ENCODE measurements around the gene AQP2. TPM values are rescaled to one million over a fixed set of nuclear protein-coding genes. Genes with fewer than 3 reads are reported as not detected.
A peak's percentile ranks its signal among the peaks of the same experiment; 100 is the strongest.

The AQP2 gene
- polyA plus RNA-seq, 1 of the 3 experiments (the other 2 are of a cell fraction): not detected

DNA sequence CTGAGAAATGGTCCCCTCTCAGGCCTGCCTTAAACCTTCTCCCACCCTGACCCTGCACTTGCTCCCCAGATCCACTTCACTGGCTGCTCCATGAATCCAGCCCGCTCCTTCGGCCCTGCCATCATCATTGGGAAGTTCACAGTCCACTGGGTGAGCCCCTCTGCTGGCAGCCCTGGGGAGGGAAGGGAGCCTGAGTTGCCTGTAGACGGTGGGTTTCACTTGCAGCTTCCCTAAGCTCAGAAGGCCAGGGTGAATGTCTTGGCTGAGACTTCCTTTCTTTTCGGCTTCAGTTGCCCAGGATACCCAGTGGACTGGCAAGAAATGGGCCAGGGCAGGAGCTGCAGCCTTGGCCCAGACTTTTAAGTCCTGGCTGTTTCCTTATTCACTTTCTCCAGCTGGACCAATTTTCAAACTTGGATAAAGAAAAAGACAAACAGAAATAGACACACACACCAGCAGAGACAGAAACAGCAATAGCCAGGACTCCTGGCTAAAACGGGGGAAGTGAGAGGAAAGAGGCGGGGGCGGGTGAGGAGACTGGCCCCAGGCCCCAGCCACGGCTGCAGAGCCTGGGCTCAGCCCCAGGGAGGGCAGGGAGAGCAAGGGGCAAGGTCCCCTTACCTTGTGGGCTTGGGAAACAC lies 24.3 kb downstream of the AQP2 start:
- Histone ChIP-seq H3K36me3 (replicated peaks in 1 of 2; ENCODE audit: control insufficient read depth in 1 of 2, insufficient read depth in 2 of 2, low read length in 1 of 2) (no peaks in the 10 kb centered on the region), H3F3A (replicated peaks; ENCODE audit: insufficient read depth) (no peaks in the 10 kb centered on the region), H3K9me2 (no peaks in the 10 kb centered on the region), H3K9ac (no peak overlapping the region), H2AFZ (ENCODE audit: low read depth) (no peak overlapping the region), H3K79me2 (ENCODE audit: insufficient read depth) (no peaks in the 10 kb centered on the region), H3K9me3 (no peaks in the 10 kb centered on the region), H3K4me3 (ENCODE audit: low read depth in 2 of 2, low read length in 1 of 2) (no peak overlapping the region), H3K4me1 (ENCODE audit: control insufficient read depth in 1 of 2, insufficient read depth in 2 of 2, low read depth in 1 of 2, low read length in 1 of 2) (peaks cover 0 to 59% of the 10 kb centered on the region in 2 experiments; a peak in 2 of 4 replicates), H3K27me3 (ENCODE audit: insufficient read depth) (no peaks in the 10 kb centered on the region), H3K4me2 (no peak overlapping the region), H3K27ac (ENCODE audit: low read depth in 2 of 2, low read length in 1 of 2) (peak overlapping the region in 1 of 2 experiments; percentile 73; a peak in 2 of 4 replicates), H4K20me1 (ENCODE audit: insufficient read depth) (no peaks in the 10 kb centered on the region)
- DNase-seq: no peak
- TF ChIP-seq NRF1 (IDR thresholded peaks at IDR 0.05; ENCODE audit: low read depth, low read length) (no peak), FOXM1 (IDR thresholded peaks at IDR 0.05; ENCODE audit: low read depth) (no peak)
- TF ChIP-seq, protein P1, sequence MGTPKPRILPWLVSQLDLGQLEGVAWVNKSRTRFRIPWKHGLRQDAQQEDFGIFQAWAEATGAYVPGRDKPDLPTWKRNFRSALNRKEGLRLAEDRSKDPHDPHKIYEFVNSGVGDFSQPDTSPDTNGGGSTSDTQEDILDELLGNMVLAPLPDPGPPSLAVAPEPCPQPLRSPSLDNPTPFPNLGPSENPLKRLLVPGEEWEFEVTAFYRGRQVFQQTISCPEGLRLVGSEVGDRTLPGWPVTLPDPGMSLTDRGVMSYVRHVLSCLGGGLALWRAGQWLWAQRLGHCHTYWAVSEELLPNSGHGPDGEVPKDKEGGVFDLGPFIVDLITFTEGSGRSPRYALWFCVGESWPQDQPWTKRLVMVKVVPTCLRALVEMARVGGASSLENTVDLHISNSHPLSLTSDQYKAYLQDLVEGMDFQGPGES (IDR thresholded peaks at IDR 0.05; ENCODE audit: low read depth, low read length): no peak
- CTCF ChIA-PET: interaction anchor here (0.6 to 20.3 kb wide), 23 partner anchors 7 to 192 kb away, joined by 3 to 1401 read pairs (median 5); partner anchors contain the start of genes ASIC1, CERS5, RACGAP1 and SMARCD1
- POLR2A ChIA-PET: interaction anchor here (0.6 to 1.0 kb wide), 3 partner anchors 9 to 107 kb away, joined by 3 read pairs; no protein-coding TSS in a partner anchor
- WGBS (ENCODE audit: low lambda C conversion rate): 82% methylated on average over 8 of the region's 8 CpGs

DNA sequence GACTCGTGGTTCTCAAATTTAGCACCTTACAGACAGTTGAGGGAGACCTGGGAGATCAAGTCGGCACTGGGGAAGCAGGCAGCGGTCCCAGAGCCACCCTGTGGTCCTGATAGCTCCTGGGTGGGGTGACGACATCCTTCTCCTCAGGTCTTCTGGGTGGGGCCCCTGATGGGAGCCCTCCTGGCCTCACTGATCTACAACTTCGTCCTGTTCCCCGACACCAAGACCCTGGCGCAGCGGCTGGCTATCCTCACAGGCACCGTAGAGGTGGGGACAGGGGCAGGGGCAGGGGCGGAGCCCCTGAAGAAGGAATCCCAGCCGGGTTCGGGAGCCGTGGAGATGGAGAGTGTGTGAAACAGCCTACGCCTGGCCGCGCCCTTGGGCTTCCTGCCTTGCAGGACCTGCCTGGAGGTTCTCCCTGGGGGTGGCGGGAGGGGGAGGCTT lies 24.8 kb downstream of the AQP2 start:
- peak overlapping the region in 1 of 2 experiments; percentile 3; a peak in 1 of 4 replicates for H3K27ac ChIP-seq (ENCODE audit: low read depth in 2 of 2, low read length in 1 of 2)
- H3K4me3 ChIP-seq (ENCODE audit: low read depth in 2 of 2, low read length in 1 of 2): no peak overlapping the region
- H3K4me2 ChIP-seq: no peak overlapping the region
- DNase-seq: peak; percentile 7
- H4K20me1 ChIP-seq (ENCODE audit: insufficient read depth): no peaks in the 10 kb centered on the region
- H3K27me3 ChIP-seq (ENCODE audit: insufficient read depth): no peaks in the 10 kb centered on the region
- no peaks in the 10 kb centered on the region for H3K9me2 ChIP-seq
- ChIA-PET POLR2A (no interaction called here), CTCF (interaction anchor here (0.6 to 20.3 kb wide), 11 partner anchors 8 to 113 kb away, joined by 3 to 1401 read pairs (median 21); partner anchors contain the start of gene ASIC1)
- no peak for TF ChIP-seq RAD21 (IDR thresholded peaks at IDR 0.05; ENCODE audit: low read length)
- TF ChIP-seq CHD2 (IDR thresholded peaks at IDR 0.05; ENCODE audit: low read length, partially characterized antibody): no peak
- TF ChIP-seq SMC3 (IDR thresholded peaks at IDR 0.05; ENCODE audit: low read depth, low read length): no peak
- no peak for TF ChIP-seq JUND (IDR thresholded peaks at IDR 0.05)
- TF ChIP-seq POLR2AphosphoS5 (IDR thresholded peaks at IDR 0.05; ENCODE audit: low read depth, low read length): no peak
- TF ChIP-seq GATA2 (CRISPR knock-in tag; IDR thresholded peaks at IDR 0.05): no peak
- no peak for TF ChIP-seq FOXM1 (IDR thresholded peaks at IDR 0.05; ENCODE audit: low read depth)
- no peak overlapping the region for H3K9ac ChIP-seq
- H3K36me3 ChIP-seq (replicated peaks in 1 of 2; ENCODE audit: control insufficient read depth in 1 of 2, insufficient read depth in 2 of 2, low read length in 1 of 2): no peaks in the 10 kb centered on the region
- H3K79me2 ChIP-seq (ENCODE audit: insufficient read depth): no peaks in the 10 kb centered on the region
- peaks cover 0 to 63% of the 10 kb centered on the region in 2 experiments; a peak in 2 of 4 replicates for H3K4me1 ChIP-seq (ENCODE audit: control insufficient read depth in 1 of 2, insufficient read depth in 2 of 2, low read depth in 1 of 2, low read length in 1 of 2)
- 93% methylated on average over 11 of the region's 17 CpGs for WGBS (ENCODE audit: low lambda C conversion rate)
- H2AFZ ChIP-seq (ENCODE audit: low read depth): no peak overlapping the region
- H3F3A ChIP-seq (replicated peaks; ENCODE audit: insufficient read depth): no peaks in the 10 kb centered on the region
- H3K9me3 ChIP-seq: no peaks in the 10 kb centered on the region

DNA sequence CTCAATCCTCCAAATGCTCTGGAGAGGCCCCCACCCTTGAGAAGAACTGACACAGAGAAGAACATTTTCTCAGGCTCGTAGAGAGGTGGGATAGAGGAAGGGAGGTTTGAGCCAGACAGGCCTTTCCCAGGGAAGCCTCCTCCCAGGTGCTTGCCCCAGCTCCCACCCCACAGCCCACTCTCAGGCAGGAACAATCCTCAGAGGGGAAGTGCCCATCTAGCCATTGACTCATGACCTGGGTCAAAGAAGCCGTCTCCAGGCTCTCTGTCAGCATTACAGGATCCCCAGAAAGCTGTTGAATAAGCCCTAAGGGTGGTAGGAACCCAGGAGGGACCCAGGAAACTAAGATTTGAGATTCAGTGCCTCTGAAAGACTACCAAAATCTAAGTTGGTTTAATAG lies 26.0 kb downstream of the AQP2 start:
- DNase-seq: no peak
- Histone ChIP-seq H3K36me3 (replicated peaks in 1 of 2; ENCODE audit: control insufficient read depth in 1 of 2, insufficient read depth in 2 of 2, low read length in 1 of 2) (no peaks in the 10 kb centered on the region), H2AFZ (ENCODE audit: low read depth) (no peak overlapping the region), H3F3A (replicated peaks; ENCODE audit: insufficient read depth) (no peaks in the 10 kb centered on the region), H3K9me3 (no peaks in the 10 kb centered on the region), H3K27me3 (ENCODE audit: insufficient read depth) (no peaks in the 10 kb centered on the region), H3K79me2 (ENCODE audit: insufficient read depth) (no peaks in the 10 kb centered on the region), H3K9ac (no peak overlapping the region), H3K9me2 (no peaks in the 10 kb centered on the region), H3K4me1 (ENCODE audit: control insufficient read depth in 1 of 2, insufficient read depth in 2 of 2, low read depth in 1 of 2, low read length in 1 of 2) (peaks cover 0 to 75% of the 10 kb centered on the region in 2 experiments; a peak in 2 of 4 replicates), H3K4me3 (ENCODE audit: low read depth in 2 of 2, low read length in 1 of 2) (no peak overlapping the region), H4K20me1 (ENCODE audit: insufficient read depth) (no peaks in the 10 kb centered on the region), H3K27ac (ENCODE audit: low read depth in 2 of 2, low read length in 1 of 2) (no peak overlapping the region), H3K4me2 (no peak overlapping the region)
- POLR2A ChIA-PET: no interaction called here
- 92% methylated on average over 1 of the region's 2 CpGs for WGBS (ENCODE audit: low lambda C conversion rate)
- CTCF ChIA-PET: interaction anchor here (2.9 to 20.3 kb wide), 5 partner anchors 9 to 109 kb away, joined by 21 to 1401 read pairs (median 176); partner anchors contain the start of gene ASIC1
- TF ChIP-seq, protein P2, sequence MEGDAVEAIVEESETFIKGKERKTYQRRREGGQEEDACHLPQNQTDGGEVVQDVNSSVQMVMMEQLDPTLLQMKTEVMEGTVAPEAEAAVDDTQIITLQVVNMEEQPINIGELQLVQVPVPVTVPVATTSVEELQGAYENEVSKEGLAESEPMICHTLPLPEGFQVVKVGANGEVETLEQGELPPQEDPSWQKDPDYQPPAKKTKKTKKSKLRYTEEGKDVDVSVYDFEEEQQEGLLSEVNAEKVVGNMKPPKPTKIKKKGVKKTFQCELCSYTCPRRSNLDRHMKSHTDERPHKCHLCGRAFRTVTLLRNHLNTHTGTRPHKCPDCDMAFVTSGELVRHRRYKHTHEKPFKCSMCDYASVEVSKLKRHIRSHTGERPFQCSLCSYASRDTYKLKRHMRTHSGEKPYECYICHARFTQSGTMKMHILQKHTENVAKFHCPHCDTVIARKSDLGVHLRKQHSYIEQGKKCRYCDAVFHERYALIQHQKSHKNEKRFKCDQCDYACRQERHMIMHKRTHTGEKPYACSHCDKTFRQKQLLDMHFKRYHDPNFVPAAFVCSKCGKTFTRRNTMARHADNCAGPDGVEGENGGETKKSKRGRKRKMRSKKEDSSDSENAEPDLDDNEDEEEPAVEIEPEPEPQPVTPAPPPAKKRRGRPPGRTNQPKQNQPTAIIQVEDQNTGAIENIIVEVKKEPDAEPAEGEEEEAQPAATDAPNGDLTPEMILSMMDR (IDR thresholded peaks at IDR 0.05): no peak
- TF ChIP-seq RCOR1 (IDR thresholded peaks at IDR 0.05; ENCODE audit: low read length): no peak
- TF ChIP-seq NFIC (IDR thresholded peaks at IDR 0.05; ENCODE audit: borderline replicate concordance): no peak
- no peak for TF ChIP-seq GABPA (IDR thresholded peaks at IDR 0.05; ENCODE audit: low read depth)
- TF ChIP-seq, protein P3, sequence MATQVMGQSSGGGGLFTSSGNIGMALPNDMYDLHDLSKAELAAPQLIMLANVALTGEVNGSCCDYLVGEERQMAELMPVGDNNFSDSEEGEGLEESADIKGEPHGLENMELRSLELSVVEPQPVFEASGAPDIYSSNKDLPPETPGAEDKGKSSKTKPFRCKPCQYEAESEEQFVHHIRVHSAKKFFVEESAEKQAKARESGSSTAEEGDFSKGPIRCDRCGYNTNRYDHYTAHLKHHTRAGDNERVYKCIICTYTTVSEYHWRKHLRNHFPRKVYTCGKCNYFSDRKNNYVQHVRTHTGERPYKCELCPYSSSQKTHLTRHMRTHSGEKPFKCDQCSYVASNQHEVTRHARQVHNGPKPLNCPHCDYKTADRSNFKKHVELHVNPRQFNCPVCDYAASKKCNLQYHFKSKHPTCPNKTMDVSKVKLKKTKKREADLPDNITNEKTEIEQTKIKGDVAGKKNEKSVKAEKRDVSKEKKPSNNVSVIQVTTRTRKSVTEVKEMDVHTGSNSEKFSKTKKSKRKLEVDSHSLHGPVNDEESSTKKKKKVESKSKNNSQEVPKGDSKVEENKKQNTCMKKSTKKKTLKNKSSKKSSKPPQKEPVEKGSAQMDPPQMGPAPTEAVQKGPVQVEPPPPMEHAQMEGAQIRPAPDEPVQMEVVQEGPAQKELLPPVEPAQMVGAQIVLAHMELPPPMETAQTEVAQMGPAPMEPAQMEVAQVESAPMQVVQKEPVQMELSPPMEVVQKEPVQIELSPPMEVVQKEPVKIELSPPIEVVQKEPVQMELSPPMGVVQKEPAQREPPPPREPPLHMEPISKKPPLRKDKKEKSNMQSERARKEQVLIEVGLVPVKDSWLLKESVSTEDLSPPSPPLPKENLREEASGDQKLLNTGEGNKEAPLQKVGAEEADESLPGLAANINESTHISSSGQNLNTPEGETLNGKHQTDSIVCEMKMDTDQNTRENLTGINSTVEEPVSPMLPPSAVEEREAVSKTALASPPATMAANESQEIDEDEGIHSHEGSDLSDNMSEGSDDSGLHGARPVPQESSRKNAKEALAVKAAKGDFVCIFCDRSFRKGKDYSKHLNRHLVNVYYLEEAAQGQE (IDR thresholded peaks at IDR 0.05; ENCODE audit: low read depth, low read length): no peak

Data from SK-N-SH (cell line).